ENCODE measurements around the gene MRPS26.

DNA sequence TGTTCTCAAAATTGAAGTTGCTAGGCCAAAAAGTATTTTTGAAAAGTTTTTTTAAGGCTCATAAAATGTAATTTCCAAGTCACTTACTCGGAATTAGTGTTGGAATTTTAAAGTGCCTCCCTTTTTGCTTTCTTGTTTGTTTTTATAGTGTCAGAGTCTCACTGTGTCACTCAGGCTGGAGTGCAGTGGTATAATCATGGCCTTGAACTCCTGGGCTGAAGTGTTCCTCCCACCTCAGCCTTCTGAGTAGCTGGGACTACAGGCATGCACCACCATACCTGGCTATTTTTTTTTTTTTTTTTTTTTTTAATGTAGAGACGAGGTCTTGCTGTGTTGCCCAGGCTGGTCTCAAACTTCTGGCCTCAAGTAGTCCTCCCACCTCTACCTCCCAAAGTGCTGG lies 42.4 kb upstream of the MRPS26 start:
- TF ChIP-seq POLR2A (IDR thresholded peaks at IDR 0.05; ENCODE audit: low read depth, low read length) (no peak), POLR2AphosphoS5 (IDR thresholded peaks at IDR 0.05; ENCODE audit: low read depth, low read length) (no peak)

All from GM12892 (cell line).